ENCODE results near the gene CAMK1G. TPM values are rescaled to one million over a fixed set of nuclear protein-coding genes. Genes with fewer than 3 reads are reported as not detected.

CAMK1G gene
- total and polyA plus RNA-seq, 3 experiments from 2014 or later: not detected

DNA sequence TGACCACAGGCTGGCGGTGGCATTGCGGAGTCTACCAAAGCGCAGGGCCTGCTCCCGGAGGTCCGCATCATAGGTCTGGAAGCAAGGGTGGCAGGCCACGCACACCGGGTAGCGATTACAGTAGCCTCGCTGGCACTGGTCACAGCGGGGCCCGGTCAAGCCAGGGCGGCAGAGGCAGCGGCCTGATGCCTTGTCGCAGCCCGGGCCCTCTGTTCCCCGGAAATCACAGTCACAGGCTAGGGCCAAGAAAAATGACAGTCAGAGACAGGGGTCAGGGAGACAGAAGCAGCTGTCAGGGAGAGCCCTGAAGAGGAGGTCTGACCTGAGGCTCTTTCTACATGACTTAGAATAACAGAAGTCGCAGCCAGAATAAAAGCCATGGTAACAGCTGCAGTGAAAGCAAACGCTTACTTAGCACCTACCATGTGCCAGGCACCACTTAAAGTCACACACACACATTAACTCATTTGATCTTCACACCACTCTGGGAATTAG lies 42.3 kb downstream of the CAMK1G start:
- H3K4me3 Mint-ChIP-seq: no peak overlapping the region

DNA sequence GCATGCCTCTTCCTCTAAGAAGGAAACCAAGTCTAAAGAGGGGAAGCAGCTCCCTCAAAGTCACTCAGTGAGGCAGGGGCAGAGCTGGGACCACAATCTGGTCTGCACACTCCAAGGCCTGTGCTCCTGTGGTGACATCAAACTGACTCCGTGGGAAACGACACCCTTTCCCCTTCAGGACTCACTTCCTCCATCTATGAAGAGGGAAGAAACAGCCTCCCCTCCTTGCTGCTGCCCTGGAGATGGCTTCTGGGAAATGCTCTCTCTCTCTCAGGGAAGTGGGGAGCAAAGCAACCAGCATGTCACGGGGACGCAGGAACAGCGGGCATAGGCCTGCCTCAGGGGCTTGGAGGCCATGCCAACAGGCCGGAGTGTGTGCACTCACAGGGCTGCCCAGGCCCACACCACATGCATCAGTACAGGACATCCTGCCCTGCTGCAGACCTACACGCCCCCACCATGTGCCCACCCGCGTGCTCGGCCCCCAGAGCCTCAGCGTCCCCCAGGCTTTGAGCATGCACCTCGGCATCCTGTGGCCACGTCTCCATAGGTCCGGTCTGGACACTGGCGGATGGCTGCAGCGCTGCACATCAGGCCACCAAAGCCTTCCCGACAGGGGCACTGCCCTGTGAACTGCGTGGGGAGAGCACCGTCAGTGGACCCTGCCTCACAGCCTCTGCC lies 43.0 kb downstream of the CAMK1G start:
- no peak overlapping the region for H3K27ac Mint-ChIP-seq
- peaks cover 7% of the 10 kb centered on the region for H3K4me1 ChIP-seq (ENCODE audit: insufficient read depth, low read length)
- H3K27me3 ChIP-seq (ENCODE audit: insufficient read depth, low read length, poor library complexity, severe bottlenecking): no peaks in the 10 kb centered on the region
- H3K4me3 Mint-ChIP-seq: no peak overlapping the region
- H3K4me1 Mint-ChIP-seq: peaks cover 0 to 3% (median 3%) of the 10 kb centered on the region in 3 donors
- CTCF ChIA-PET: interaction anchor here (1.1 kb wide), 1 partner anchor 10 kb away, joined by 4 read pairs; no protein-coding TSS in a partner anchor
- H3K36me3 Mint-ChIP-seq: no peaks in the 10 kb centered on the region
- H3K27me3 Mint-ChIP-seq: peaks cover 0 to 2% of the 10 kb centered on the region in 2 donors
- H3K9me3 ChIP-seq (ENCODE audit: low read length): no peaks in the 10 kb centered on the region
- POLR2A ChIA-PET: no interaction called here
- H3K9me3 Mint-ChIP-seq: no peaks in the 10 kb centered on the region
- no peak overlapping the region for H3K27ac ChIP-seq (ENCODE audit: low read depth, low read length)
- no peaks in the 10 kb centered on the region for H3K36me3 ChIP-seq (ENCODE audit: insufficient read depth, low read length)
- no peak for DNase-seq
- no peak overlapping the region for H3K4me3 ChIP-seq (ENCODE audit: low read length)

More for the DNA sequence above, 42.3 kb downstream of the CAMK1G start:
- no peaks in the 10 kb centered on the region for H3K9me3 ChIP-seq (ENCODE audit: low read length)
- ChIA-PET POLR2A (no interaction called here), CTCF (interaction anchor here (0.5 kb wide), 1 partner anchor 56 kb away, joined by 3 read pairs; no protein-coding TSS in a partner anchor)
- Mint-ChIP-seq H3K36me3 (no peaks in the 10 kb centered on the region), H3K9me3 (no peaks in the 10 kb centered on the region), H3K4me1 (peaks cover 0 to 3% (median 3%) of the 10 kb centered on the region in 3 donors), H3K27me3 (peaks cover 0 to 2% of the 10 kb centered on the region in 2 donors), H3K27ac (peak overlapping the region in 1 of 8 donors; percentile 57)
- no peak overlapping the region for H3K4me3 ChIP-seq (ENCODE audit: low read length)
- no peaks in the 10 kb centered on the region for H3K36me3 ChIP-seq (ENCODE audit: insufficient read depth, low read length)
- DNase-seq: no peak
- peaks cover 7% of the 10 kb centered on the region for H3K4me1 ChIP-seq (ENCODE audit: insufficient read depth, low read length)
- no peaks in the 10 kb centered on the region for H3K27me3 ChIP-seq (ENCODE audit: insufficient read depth, low read length, poor library complexity, severe bottlenecking)
- no peak overlapping the region for H3K27ac ChIP-seq (ENCODE audit: low read depth, low read length)

DNA sequence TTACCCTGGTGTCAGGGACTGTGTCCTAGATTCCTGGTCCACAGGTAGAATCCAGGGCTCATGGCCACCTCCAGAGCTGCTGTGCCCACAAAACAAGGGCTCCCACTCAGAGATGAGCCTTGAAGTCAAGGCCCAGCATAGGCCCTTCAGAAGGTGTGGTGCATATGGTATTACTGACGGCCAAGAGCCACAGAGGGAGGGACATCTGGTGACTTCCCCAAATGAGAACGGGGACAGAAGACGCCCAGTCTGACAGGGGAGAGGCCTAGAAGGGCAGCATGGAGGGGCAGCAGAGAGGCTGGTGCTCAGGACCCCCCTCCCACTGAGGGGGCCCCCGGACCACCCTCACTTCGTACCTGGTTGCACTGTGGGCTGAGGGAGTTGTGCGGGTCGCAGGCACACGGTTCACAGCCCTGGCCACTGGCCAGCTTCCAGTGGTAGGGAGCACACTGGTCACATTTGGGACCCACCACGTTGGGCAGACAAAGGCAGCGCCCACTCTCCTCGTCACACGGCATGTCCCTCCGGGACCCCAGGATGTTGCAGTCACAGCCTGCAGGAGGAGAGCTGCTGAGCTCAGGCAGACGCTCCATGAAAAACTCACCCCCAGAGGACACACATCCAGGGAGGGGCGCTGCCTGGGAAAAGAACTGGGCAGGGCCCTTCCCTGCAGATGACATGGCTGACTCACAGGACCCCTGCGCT lies 43.7 kb downstream of the CAMK1G start:
- peaks cover 7% of the 10 kb centered on the region for H3K4me1 ChIP-seq (ENCODE audit: insufficient read depth, low read length)
- H3K4me1 Mint-ChIP-seq: peaks cover 0 to 3% (median 3%) of the 10 kb centered on the region in 3 donors
- no peak for DNase-seq
- H3K27me3 ChIP-seq (ENCODE audit: insufficient read depth, low read length, poor library complexity, severe bottlenecking): no peaks in the 10 kb centered on the region
- no peak overlapping the region for H3K4me3 ChIP-seq (ENCODE audit: low read length)
- H3K9me3 Mint-ChIP-seq: no peaks in the 10 kb centered on the region
- no peaks in the 10 kb centered on the region for H3K9me3 ChIP-seq (ENCODE audit: low read length)
- peaks cover 0 to 2% of the 10 kb centered on the region in 2 donors for H3K27me3 Mint-ChIP-seq
- H3K36me3 Mint-ChIP-seq: no peaks in the 10 kb centered on the region
- ChIA-PET CTCF (interaction anchor here (0.6 to 1.2 kb wide), 10 partner anchors 11 to 61 kb away, joined by 3 to 7 read pairs (median 4); partner anchors contain the start of gene LAMB3), POLR2A (no interaction called here)
- H3K4me3 Mint-ChIP-seq: no peak overlapping the region
- no peak overlapping the region for H3K27ac ChIP-seq (ENCODE audit: low read depth, low read length)
- H3K27ac Mint-ChIP-seq: no peak overlapping the region
- H3K36me3 ChIP-seq (ENCODE audit: insufficient read depth, low read length): no peaks in the 10 kb centered on the region

DNA sequence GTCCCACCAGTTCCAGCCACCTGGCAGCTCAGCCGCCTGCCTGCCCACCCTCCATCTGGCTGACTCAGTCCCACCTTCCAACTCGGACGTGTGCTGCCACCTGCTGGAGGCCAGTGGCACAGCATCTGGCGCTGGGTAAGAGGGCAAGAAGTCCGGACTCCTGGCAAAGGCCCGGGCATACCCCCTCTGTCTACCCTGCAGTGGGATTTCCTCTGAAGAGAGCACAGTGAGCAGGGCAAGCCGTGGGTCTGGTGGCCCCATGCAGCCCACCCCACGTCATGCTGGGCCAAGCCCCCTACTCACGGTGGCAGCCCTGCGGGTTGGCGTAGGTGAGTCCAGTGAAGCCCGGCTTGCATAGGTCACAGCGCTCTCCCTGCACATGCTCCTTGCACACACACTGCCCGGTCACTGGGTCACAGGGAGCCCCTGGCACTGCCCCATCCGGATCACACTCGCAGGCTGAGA lies 44.2 kb downstream of the CAMK1G start:
- Mint-ChIP-seq H3K27me3 (peaks cover 0 to 3% of the 10 kb centered on the region in 2 donors), H3K4me3 (no peak overlapping the region), H3K36me3 (no peaks in the 10 kb centered on the region), H3K27ac (no peak overlapping the region), H3K4me1 (peaks cover 0 to 3% (median 3%) of the 10 kb centered on the region in 3 donors), H3K9me3 (no peaks in the 10 kb centered on the region)
- H3K4me3 ChIP-seq (ENCODE audit: low read length): no peak overlapping the region
- ChIA-PET CTCF (interaction anchor here (0.6 to 1.2 kb wide), 10 partner anchors 12 to 62 kb away, joined by 3 to 7 read pairs (median 4); partner anchors contain the start of gene LAMB3), POLR2A (no interaction called here)
- no peaks in the 10 kb centered on the region for H3K9me3 ChIP-seq (ENCODE audit: low read length)
- H3K27me3 ChIP-seq (ENCODE audit: insufficient read depth, low read length, poor library complexity, severe bottlenecking): no peaks in the 10 kb centered on the region
- no peaks in the 10 kb centered on the region for H3K36me3 ChIP-seq (ENCODE audit: insufficient read depth, low read length)
- H3K4me1 ChIP-seq (ENCODE audit: insufficient read depth, low read length): peaks cover 7% of the 10 kb centered on the region
- H3K27ac ChIP-seq (ENCODE audit: low read depth, low read length): no peak overlapping the region
- DNase-seq: peak; percentile 49 to 76 (median 60)

DNA sequence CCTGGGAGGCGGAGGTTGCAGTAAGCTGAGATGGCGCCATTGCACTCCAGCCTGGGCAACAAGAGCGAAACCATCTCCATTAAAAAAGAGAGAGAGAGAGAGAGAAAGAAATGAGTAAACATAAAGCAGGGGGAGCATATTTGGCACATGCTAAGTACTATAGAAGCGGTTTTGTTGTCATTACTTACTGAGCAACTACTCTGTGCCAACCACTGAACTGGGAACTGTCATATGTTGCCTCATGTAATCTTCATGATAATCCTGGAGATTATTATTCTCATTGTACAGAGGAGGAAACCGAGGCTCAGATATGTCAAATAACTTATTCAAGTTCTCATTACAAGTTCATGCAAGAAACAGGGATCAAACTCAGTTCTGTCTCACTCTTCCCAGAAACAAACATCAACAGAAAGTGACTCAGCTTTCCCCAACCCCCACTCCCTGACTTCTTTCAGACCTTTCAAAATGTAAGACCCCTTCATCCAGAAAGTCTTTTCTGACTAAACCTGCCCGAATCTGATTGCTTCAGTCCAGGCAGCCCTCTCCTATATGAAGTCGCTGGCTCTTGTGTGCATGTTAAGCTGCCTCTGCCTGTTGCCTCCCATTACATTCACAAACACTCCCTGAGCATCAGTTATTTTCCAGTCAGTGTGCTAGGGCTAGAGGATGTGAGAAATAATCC lies 45.2 kb downstream of the CAMK1G start:
- H3K27me3 Mint-ChIP-seq: peaks cover 0 to 3% of the 10 kb centered on the region in 2 donors
- no peak overlapping the region for H3K27ac Mint-ChIP-seq
- Histone ChIP-seq H3K27me3 (ENCODE audit: insufficient read depth, low read length, poor library complexity, severe bottlenecking) (no peaks in the 10 kb centered on the region), H3K27ac (ENCODE audit: low read depth, low read length) (no peak overlapping the region), H3K4me3 (ENCODE audit: low read length) (no peak overlapping the region), H3K36me3 (ENCODE audit: insufficient read depth, low read length) (no peaks in the 10 kb centered on the region), H3K9me3 (ENCODE audit: low read length) (no peaks in the 10 kb centered on the region), H3K4me1 (ENCODE audit: insufficient read depth, low read length) (peaks cover 7% of the 10 kb centered on the region)
- POLR2A ChIA-PET: no interaction called here
- H3K4me3 Mint-ChIP-seq: no peak overlapping the region
- no peaks in the 10 kb centered on the region for H3K9me3 Mint-ChIP-seq
- CTCF ChIA-PET: interaction anchor here (0.9 kb wide), 1 partner anchor 8 kb away, joined by 3 read pairs; no protein-coding TSS in a partner anchor
- H3K36me3 Mint-ChIP-seq: no peaks in the 10 kb centered on the region
- H3K4me1 Mint-ChIP-seq: peaks cover 0 to 3% (median 3%) of the 10 kb centered on the region in 3 donors
- DNase-seq: no peak

DNA sequence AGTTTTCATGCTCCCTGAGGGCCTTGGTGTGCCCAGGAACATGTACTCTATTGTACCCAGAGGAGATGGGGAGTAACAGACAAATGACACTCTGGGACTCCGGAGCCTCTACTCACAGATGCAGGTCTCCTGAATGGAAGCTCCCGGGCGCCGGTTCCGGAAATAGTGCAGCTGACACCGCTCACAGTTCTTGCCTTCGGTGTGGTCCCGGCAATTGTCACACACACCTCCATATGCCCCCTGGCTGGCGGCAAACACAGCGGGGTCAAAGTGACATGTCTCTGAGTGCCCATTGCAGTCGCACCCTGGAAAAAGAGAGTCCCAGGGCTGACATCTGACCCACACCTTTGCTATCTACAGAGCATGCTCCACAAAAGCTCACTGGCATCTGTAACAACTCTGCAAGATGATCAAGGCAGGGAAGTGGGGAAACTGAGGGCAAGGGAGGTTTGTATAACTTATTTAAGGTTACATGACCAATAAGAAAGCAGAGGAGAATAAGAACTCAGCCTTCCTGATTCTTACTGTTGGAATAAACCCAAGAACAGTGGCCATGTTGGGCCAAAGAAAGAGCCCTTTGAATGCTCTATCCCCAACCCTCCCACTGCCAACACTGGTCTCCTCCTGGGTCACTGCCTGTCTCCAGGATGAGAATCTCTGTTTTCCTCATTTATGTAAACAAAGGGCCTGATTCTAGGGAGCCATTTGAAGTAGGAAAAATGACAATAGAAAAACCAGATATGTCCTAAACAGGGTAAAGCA lies 46.3 kb downstream of the CAMK1G start:
- Mint-ChIP-seq H3K4me3 (no peak overlapping the region), H3K9me3 (no peaks in the 10 kb centered on the region), H3K27ac (peak overlapping the region in 1 of 8 donors; percentile 32), H3K4me1 (peaks cover 0 to 3% (median 3%) of the 10 kb centered on the region in 3 donors), H3K27me3 (peaks cover 0 to 3% of the 10 kb centered on the region in 2 donors), H3K36me3 (no peaks in the 10 kb centered on the region)
- Histone ChIP-seq H3K4me1 (ENCODE audit: insufficient read depth, low read length) (peaks cover 7% of the 10 kb centered on the region), H3K4me3 (ENCODE audit: low read length) (no peak overlapping the region), H3K27me3 (ENCODE audit: insufficient read depth, low read length, poor library complexity, severe bottlenecking) (no peaks in the 10 kb centered on the region), H3K9me3 (ENCODE audit: low read length) (no peaks in the 10 kb centered on the region), H3K27ac (ENCODE audit: low read depth, low read length) (no peak overlapping the region), H3K36me3 (ENCODE audit: insufficient read depth, low read length) (no peaks in the 10 kb centered on the region)
- DNase-seq: no peak
- POLR2A ChIA-PET: no interaction called here
- CTCF ChIA-PET: interaction anchor here (1.0 to 1.7 kb wide), 3 partner anchors 21 to 60 kb away, joined by 3 to 5 read pairs (median 4); no protein-coding TSS in a partner anchor

DNA sequence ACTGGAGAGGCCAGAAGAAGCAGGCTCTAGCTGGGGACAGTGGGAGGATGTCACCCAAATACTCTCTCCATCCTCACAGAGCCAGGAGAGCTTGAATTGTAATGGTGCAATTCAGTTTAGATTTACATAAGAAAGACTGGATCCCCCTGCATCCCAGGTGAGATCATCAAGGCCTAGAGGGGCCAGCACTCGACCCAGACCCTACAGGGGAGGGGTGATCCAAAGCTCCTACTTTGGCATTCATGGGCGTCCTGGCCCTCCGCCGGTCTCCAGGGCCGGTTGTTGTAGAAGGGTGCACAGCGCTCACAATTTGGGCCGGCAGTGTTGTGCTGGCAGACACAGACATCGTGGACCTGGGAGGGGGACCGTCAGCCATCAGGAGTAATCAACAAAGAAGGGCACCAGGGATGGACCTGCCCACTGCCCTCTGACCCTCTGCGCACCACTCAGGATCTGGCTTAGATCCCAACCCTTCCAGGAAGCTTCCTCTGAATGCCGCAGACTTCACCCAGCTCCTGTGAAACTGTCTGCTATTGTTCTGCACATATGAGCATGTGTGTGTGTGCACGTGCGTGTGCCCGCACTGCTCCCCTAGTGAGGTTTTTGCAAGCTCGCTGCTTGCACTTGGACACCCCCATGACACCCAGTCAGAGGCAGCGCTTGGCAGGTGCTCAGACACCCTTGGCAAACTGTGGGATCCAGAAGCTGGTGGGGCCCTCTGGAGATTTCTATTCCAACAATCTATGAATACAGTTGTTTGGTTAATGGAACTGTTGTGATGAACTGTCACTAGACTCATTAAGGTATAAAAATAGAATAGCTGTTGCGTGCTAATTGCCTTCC lies 47.1 kb downstream of the CAMK1G start:
- Histone ChIP-seq H3K27me3 (ENCODE audit: insufficient read depth, low read length, poor library complexity, severe bottlenecking) (no peaks in the 10 kb centered on the region), H3K9me3 (ENCODE audit: low read length) (no peaks in the 10 kb centered on the region), H3K4me1 (ENCODE audit: insufficient read depth, low read length) (peaks cover 7% of the 10 kb centered on the region), H3K36me3 (ENCODE audit: insufficient read depth, low read length) (no peaks in the 10 kb centered on the region), H3K4me3 (ENCODE audit: low read length) (no peak overlapping the region), H3K27ac (ENCODE audit: low read depth, low read length) (no peak overlapping the region)
- POLR2A ChIA-PET: no interaction called here
- Mint-ChIP-seq H3K4me3 (no peak overlapping the region), H3K27me3 (peaks cover 0 to 3% of the 10 kb centered on the region in 2 donors), H3K27ac (peak overlapping the region in 1 of 8 donors; percentile 32), H3K4me1 (peaks cover 0 to 3% (median 3%) of the 10 kb centered on the region in 3 donors), H3K36me3 (no peaks in the 10 kb centered on the region), H3K9me3 (no peaks in the 10 kb centered on the region)
- CTCF ChIA-PET: interaction anchor here (1.0 to 1.7 kb wide), 5 partner anchors 10 to 61 kb away, joined by 3 to 5 read pairs (median 3); no protein-coding TSS in a partner anchor
- no peak for DNase-seq
